Activated CD4-positive, alpha-beta T cell treated with anti-CD3 and anti-CD28 coated beads, Interleukin-2, amount 50 U/mL, for 1 hour (primary cell): ENCODE data around the gene RAP2A.

Experiments used
- DNase-seq: peaks from one replicate; pipeline ENCODE4 v3.0.0-alpha.2; 2020

Gene RAP2A

GRCh38 chr13:97448503-97449251 is 14.7 kb downstream of the RAP2A start:
- DNase-seq, result no peak

- DNase-seq, result no peak
These were observed 20.7 kb downstream of the RAP2A start for GRCh38 chr13:97454699-97455098.

GRCh38 chr13:97456047-97456446 is 22.1 kb downstream of the RAP2A start:
- DNase-seq, result no peak

- DNase-seq, result no peak
These were observed 25.3 kb downstream of the RAP2A start for GRCh38 chr13:97459215-97459777.

GRCh38 chr13:97460004-97460775 is 26.2 kb downstream of the RAP2A start:
- no peak for DNase-seq

- DNase-seq, result no peak
These were observed 26.9 kb downstream of the RAP2A start for GRCh38 chr13:97460853-97461252.

- DNase-seq, result no peak
These were observed 30.6 kb downstream of the RAP2A start for GRCh38 chr13:97464561-97464960.

GRCh38 chr13:97466722-97467121 is 32.8 kb downstream of the RAP2A start:
- DNase-seq, result no peak

GRCh38 chr13:97468331-97468730 is 34.4 kb downstream of the RAP2A start:
- no peak for DNase-seq

- DNase-seq, result no peak
These were observed 37.7 kb downstream of the RAP2A start for GRCh38 chr13:97471711-97472110.

GRCh38 chr13:97474349-97474980 is 40.5 kb downstream of the RAP2A start:
- no peak for DNase-seq

- DNase-seq, result no peak
These were observed 41.0 kb downstream of the RAP2A start for GRCh38 chr13:97475011-97475410.

GRCh38 chr13:97477844-97478243 is 43.9 kb downstream of the RAP2A start:
- DNase-seq, result no peak

- DNase-seq, result no peak
These were observed 44.3 kb downstream of the RAP2A start for GRCh38 chr13:97478247-97478646.

GRCh38 chr13:97483465-97483864 is 49.5 kb downstream of the RAP2A start:
- DNase-seq, result no peak

- no peak for DNase-seq
These were observed 50.3 kb downstream of the RAP2A start for GRCh38 chr13:97484301-97484700.

- no peak for DNase-seq
These were observed 51.4 kb downstream of the RAP2A start for GRCh38 chr13:97485320-97485719.

- DNase-seq, result no peak
These were observed 56.8 kb downstream of the RAP2A start for GRCh38 chr13:97490702-97491307.

GRCh38 chr13:97491452-97491851 is 57.5 kb downstream of the RAP2A start:
- DNase-seq, result no peak

- no peak for DNase-seq
These were observed 58.3 kb downstream of the RAP2A start for GRCh38 chr13:97492257-97492656.

GRCh38 chr13:97492684-97493371 is 58.9 kb downstream of the RAP2A start:
- DNase-seq, result no peak

- DNase-seq, result no peak
These were observed 59.5 kb downstream of the RAP2A start for GRCh38 chr13:97493456-97493855.

GRCh38 chr13:97495678-97496077 is 61.7 kb downstream of the RAP2A start:
- no peak for DNase-seq
